Spleen (tissue), 11 donors: ENCODE results near the gene CACNA1H. TPM values are rescaled to one million over a fixed set of nuclear protein-coding genes. Genes with fewer than 3 reads are reported as not detected.

Source experiments
- DNase-seq: peaks from one replicate; pipeline ENCODE4 v3.0.0-alpha.2; 2020
- H3K27ac ChIP-seq, 8 donors: fragments of 200-600 bp; sonication (generic) in 7 of 8; 1 replicate in 4 of 8; 2 replicates in 4 of 8; pipeline versions ENCODE4 v1.5.0 to v1.8.0; 2016 to 2021; ENCODE audit warnings: inconsistent platforms in 4 of 8, mild to moderate bottlenecking in 4 of 8, moderate library complexity in 1 of 8
- H3K27me3 ChIP-seq, 7 donors: fragments of 200-600 bp; sonication (generic) in 6 of 7; replicated peaks in 1 of 7; 1 replicate in 4 of 7; 2 replicates in 3 of 7; pipeline versions ENCODE4 v1.5.0 to v1.8.0; 2016 to 2021; ENCODE audit warnings: inconsistent platforms in 3 of 7, mild to moderate bottlenecking in 1 of 7
- H3K36me3 ChIP-seq, 6 donors: fragments of 200-600 bp; sonication (generic) in 5 of 6; 1 replicate in 4 of 6; 2 replicates in 2 of 6; pipeline versions ENCODE4 v1.5.0 to v1.8.0; 2016 to 2021; ENCODE audit warnings: inconsistent platforms in 2 of 6
- H3K4me1 ChIP-seq, 6 donors: fragments of 200-600 bp; sonication (generic) in 5 of 6; 1 replicate in 3 of 6; 2 replicates in 3 of 6; pipeline versions ENCODE4 v1.5.0 to v1.8.0; 2016 to 2021; ENCODE audit warnings: inconsistent platforms in 3 of 6
- H3K4me3 ChIP-seq, 8 donors: fragments of 200-600 bp; sonication (generic) in 7 of 8; 1 replicate in 4 of 8; 2 replicates in 4 of 8; pipeline versions ENCODE4 v1.5.0 to v1.8.0; 2016 to 2021; ENCODE audit warnings: inconsistent platforms in 4 of 8, mild to moderate bottlenecking in 4 of 8, moderate library complexity in 2 of 8
- H3K9me3 ChIP-seq, 8 donors: fragments of 200-600 bp; sonication (generic) in 7 of 8; 1 replicate in 4 of 8; 2 replicates in 4 of 8; pipeline versions ENCODE4 v1.5.0 to v1.8.0; 2016 to 2021; ENCODE audit warnings: inconsistent platforms in 4 of 8
- CTCF ChIP-seq, 11 experiments: fragments of 200-600 bp in 7 of 11; fragments of 450-650 bp in 4 of 11; sonication (generic) in 4 of 11; IDR thresholded peaks in 8 of 11; conservative IDR thresholded peaks in 3 of 11; 1 replicate in 7 of 11; 2 replicates in 4 of 11; pipeline versions ENCODE4 v1.4.0 to v1.8.0; 2016 to 2021; ENCODE audit warnings: antibody characterized with exemption in 11 of 11, inconsistent platforms in 4 of 11, mild to moderate bottlenecking in 1 of 11
- POLR2A ChIP-seq, 3 donors: fragments of 450-650 bp; IDR thresholded peaks; one replicate each; pipeline ENCODE4 v1.5.1; 2017; ENCODE audit warnings: antibody characterized with exemption in 3 of 3, mild to moderate bottlenecking in 1 of 3
- POLR2AphosphoS5 ChIP-seq, 3 donors: sonication (generic); formaldehyde crosslinking; IDR thresholded peaks; one replicate each; pipeline ENCODE4 v1.5.1; 2017; ENCODE audit warnings: antibody characterized with exemption in 3 of 3
- WGBS, 5 donors: extraction: QIAGEN DNeasy Blood & Tissue Kit in 3 of 5; methylation state at CpG; one replicate each; pipeline versions ENCODE4 v1.1.5 to v1.1.7; 2013 to 2018; 5-methylcytosine and 5-hydroxymethylcytosine counted together
- intact Hi-C: fragments of 100-400 bp; cut with DNase I; formaldehyde crosslinking; loops from one replicate; pipeline ENCODE4 v1.15.0; 2023; ENCODE audit warnings: low total_unique reads
- polyA plus RNA-seq, 3 donors: library from polyadenylated mRNA; stranded (reverse); fragments of 200-250 nt; gene quantifications; one replicate each; pipeline ENCODE4 v1.2.1, GENCODE V29; 2013
- total RNA-seq, 7 donors: library from RNA; depleted of rRNA in 3 of 7; stranded (reverse); fragments of >200 nt in 3 of 7; fragmentation: NEBNext Ultra II Directional in 4 of 7; extraction: Animal tissue kit (Norgen Biotek cat#: 25700) in 4 of 7; gene quantifications; one replicate each; pipeline versions ENCODE4 v1.1.0 to v1.2.1, GENCODE V29; 2016 to 2021
- donor health status: healthy with polysubstance abuse.
- donor health status: DM: no; HTN: no; CAD: no; lungs with moderate emphysema.
- donor health status: DM: no; HTN: no; CAD: no.
- donor health status: Bipolar disorder and iron deficiency.
- donor health status: healthy.
- donor health status: DM: no; HTN: no; CAD: no.
- donor health status: DM: yes; HTN: yes; CAD: no.

Gene CACNA1H
- total and polyA plus RNA-seq, 10 donors, result 0.33 to 2.1 (median 0.70) TPM

- no peak for DNase-seq
- H3K27me3 ChIP-seq, result peaks cover 0 to 65% (median 13%) of the 10 kb centered on the region in 7 donors
- H3K36me3 ChIP-seq, result no peaks in the 10 kb centered on the region
- intact Hi-C loops, result no loop called here
- peaks cover 0 to 2% (median 0%) of the 10 kb centered on the region in 8 donors for H3K9me3 ChIP-seq
- WGBS, 5 donors, result 69 to 87% (median 74%) methylated on average over 6 to 8 of the region's 8 CpGs
- no peak overlapping the region for H3K4me3 ChIP-seq
- TF ChIP-seq POLR2A (IDR thresholded peaks at IDR 0.05) (no peak), POLR2AphosphoS5 (IDR thresholded peaks at IDR 0.05) (no peak), CTCF (IDR thresholded peaks at IDR 0.05 in 8 of 11, conservative IDR thresholded peaks at IDR 0.05 in 3 of 11) (no peak)
- no peaks in the 10 kb centered on the region for H3K4me1 ChIP-seq
- no peak overlapping the region for H3K27ac ChIP-seq
These were observed 11.2 kb upstream of the CACNA1H start for GRCh38 chr16:1141716-1142115.

- H3K36me3 ChIP-seq, result no peaks in the 10 kb centered on the region
- TF ChIP-seq POLR2A (IDR thresholded peaks at IDR 0.05) (no peak), CTCF (IDR thresholded peaks at IDR 0.05 in 8 of 11, conservative IDR thresholded peaks at IDR 0.05 in 3 of 11) (no peak), POLR2AphosphoS5 (IDR thresholded peaks at IDR 0.05) (no peak)
- H3K4me3 ChIP-seq, result no peak overlapping the region
- peaks cover 0 to 65% (median 13%) of the 10 kb centered on the region in 7 donors for H3K27me3 ChIP-seq
- intact Hi-C loops, result no loop called here
- DNase-seq, result no peak
- H3K9me3 ChIP-seq, result peaks cover 0 to 12% (median 9%) of the 10 kb centered on the region in 8 donors
- H3K4me1 ChIP-seq, result no peaks in the 10 kb centered on the region
- H3K27ac ChIP-seq, result no peak overlapping the region
- 76 to 85% (median 76%) methylated on average over 18 to 19 of the region's 19 CpGs for WGBS, 5 donors
These were observed 10.0 kb upstream of the CACNA1H start for GRCh38 chr16:1142911-1143310.

- H3K27me3 ChIP-seq, result peaks cover 0 to 75% (median 13%) of the 10 kb centered on the region in 7 donors
- H3K9me3 ChIP-seq, result peaks cover 0 to 20% (median 14%) of the 10 kb centered on the region in 8 donors
- H3K4me3 ChIP-seq, result no peak overlapping the region
- intact Hi-C loops, result no loop called here
- H3K4me1 ChIP-seq, result no peaks in the 10 kb centered on the region
- WGBS, 5 donors, result 69 to 82% (median 71%) methylated on average over 15 to 23 of the region's 23 CpGs
- H3K36me3 ChIP-seq, result no peaks in the 10 kb centered on the region
- no peak for DNase-seq
- H3K27ac ChIP-seq, result no peak overlapping the region
- TF ChIP-seq CTCF (IDR thresholded peaks at IDR 0.05 in 8 of 11, conservative IDR thresholded peaks at IDR 0.05 in 3 of 11) (no peak), POLR2AphosphoS5 (IDR thresholded peaks at IDR 0.05) (no peak), POLR2A (IDR thresholded peaks at IDR 0.05) (no peak)
These were observed 9.0 kb upstream of the CACNA1H start for GRCh38 chr16:1143761-1144450.

GRCh38 chr16:1144476-1145382 lies 8.2 kb upstream of the CACNA1H start:
- intact Hi-C loops, result no loop called here
- no peak for DNase-seq
- 70 to 77% (median 75%) methylated on average over 32 to 46 of the region's 46 CpGs for WGBS, 5 donors
- Histone ChIP-seq H3K9me3 (peaks cover 0 to 20% (median 14%) of the 10 kb centered on the region in 8 donors), H3K27ac (no peak overlapping the region), H3K4me1 (no peaks in the 10 kb centered on the region), H3K27me3 (peaks cover 0 to 76% (median 14%) of the 10 kb centered on the region in 7 donors), H3K4me3 (no peak overlapping the region), H3K36me3 (no peaks in the 10 kb centered on the region)
- TF ChIP-seq CTCF (IDR thresholded peaks at IDR 0.05 in 8 of 11, conservative IDR thresholded peaks at IDR 0.05 in 3 of 11) (no peak), POLR2A (IDR thresholded peaks at IDR 0.05) (no peak), POLR2AphosphoS5 (IDR thresholded peaks at IDR 0.05) (no peak)
